C4-2B (cell line): ENCODE data around the gene PSME4.

Source experiments
- CTCF ChIP-seq: fragments of 450-650 bp; conservative IDR thresholded peaks from 2 replicates; pipeline ENCODE4 v1.5.1; 2017; ENCODE audit warnings: mild to moderate bottlenecking
- ZFX ChIP-seq: fragments of 450-650 bp; IDR thresholded peaks from 2 replicates; pipeline ENCODE4 v1.6.1; 2017

GRCh38 chr2:53969285-53969967 lies 1.4 kb downstream of the PSME4 start:
- TF ChIP-seq CTCF (no peak), ZFX (no peak)
